ENCODE results near the gene CD3E.
"Not testable (repeated sequence)": the region's sequence is repeated elsewhere in the genome, so short reads cannot be mapped to it uniquely, and the experiment has no call there.

CD3E gene

GRCh38 chr11:118308995-118309528 lies 4.5 kb downstream of the CD3E start:
- not testable (repeated sequence) for DNase-seq (ENCODE audit: low read depth, low spot score); H3K4me1 ChIP-seq (ENCODE audit: control insufficient read depth, insufficient read depth, low read length); H3K36me3 ChIP-seq (ENCODE audit: control insufficient read depth, insufficient read depth, low read length); H3K4me3 ChIP-seq (ENCODE audit: low read length); H3K27me3 ChIP-seq (ENCODE audit: control insufficient read depth, insufficient read depth, low read length); H3K9me3 ChIP-seq (ENCODE audit: control insufficient read depth, insufficient read depth, low read length); H3K27ac ChIP-seq (ENCODE audit: low read length)
- no CpG with 5 or more reads among the region's 5 CpGs for WGBS (ENCODE audit: insufficient coverage, insufficient read length)

GRCh38 chr11:118310271-118310670 lies 5.7 kb downstream of the CD3E start:
- Histone ChIP-seq H3K27me3 (ENCODE audit: control insufficient read depth, insufficient read depth, low read length) (no peaks in the 10 kb centered on the region), H3K4me1 (ENCODE audit: control insufficient read depth, insufficient read depth, low read length) (no peaks in the 10 kb centered on the region; the same call in 1 of the 2 replicates), H3K4me3 (ENCODE audit: low read length) (no peak overlapping the region), H3K36me3 (ENCODE audit: control insufficient read depth, insufficient read depth, low read length) (no peaks in the 10 kb centered on the region), H3K9me3 (ENCODE audit: control insufficient read depth, insufficient read depth, low read length) (no peaks in the 10 kb centered on the region), H3K27ac (ENCODE audit: low read length) (no peak overlapping the region)
- no CpG with 5 or more reads among the region's 3 CpGs for WGBS (ENCODE audit: insufficient coverage, insufficient read length)
- no peak for DNase-seq (ENCODE audit: low read depth, low spot score)

GRCh38 chr11:118310781-118311485 lies 6.4 kb downstream of the CD3E start:
- no peak overlapping the region for H3K27ac ChIP-seq (ENCODE audit: low read length)
- no peak for DNase-seq (ENCODE audit: low read depth, low spot score)
- no peaks in the 10 kb centered on the region for H3K9me3 ChIP-seq (ENCODE audit: control insufficient read depth, insufficient read depth, low read length)
- H3K4me1 ChIP-seq (ENCODE audit: control insufficient read depth, insufficient read depth, low read length), result peaks cover 1% of the 10 kb centered on the region; the same call in 1 of the 2 replicates
- H3K4me3 ChIP-seq (ENCODE audit: low read length), result no peak overlapping the region
- WGBS (ENCODE audit: insufficient coverage, insufficient read length), result no CpG with 5 or more reads among the region's 3 CpGs
- no peaks in the 10 kb centered on the region for H3K27me3 ChIP-seq (ENCODE audit: control insufficient read depth, insufficient read depth, low read length)
- no peaks in the 10 kb centered on the region for H3K36me3 ChIP-seq (ENCODE audit: control insufficient read depth, insufficient read depth, low read length)

GRCh38 chr11:118311518-118311917 lies 7.0 kb downstream of the CD3E start:
- Histone ChIP-seq H3K36me3 (ENCODE audit: control insufficient read depth, insufficient read depth, low read length) (no peaks in the 10 kb centered on the region), H3K9me3 (ENCODE audit: control insufficient read depth, insufficient read depth, low read length) (no peaks in the 10 kb centered on the region), H3K27me3 (ENCODE audit: control insufficient read depth, insufficient read depth, low read length) (no peaks in the 10 kb centered on the region), H3K4me1 (ENCODE audit: control insufficient read depth, insufficient read depth, low read length) (peaks cover 3% of the 10 kb centered on the region; the same call in 1 of the 2 replicates), H3K4me3 (ENCODE audit: low read length) (no peak overlapping the region), H3K27ac (ENCODE audit: low read length) (no peak overlapping the region)
- DNase-seq (ENCODE audit: low read depth, low spot score), result no peak
- WGBS (ENCODE audit: insufficient coverage, insufficient read length), result no CpG with 5 or more reads among the region's 4 CpGs

- peaks cover 5% of the 10 kb centered on the region; the same call in 1 of the 2 replicates for H3K4me1 ChIP-seq (ENCODE audit: control insufficient read depth, insufficient read depth, low read length)
Measured at GRCh38 chr11:118312328-118312727, 7.8 kb downstream of the CD3E start.

GRCh38 chr11:118313242-118313641 lies 8.7 kb downstream of the CD3E start:
- H3K4me1 ChIP-seq (ENCODE audit: control insufficient read depth, insufficient read depth, low read length), result peaks cover 5% of the 10 kb centered on the region; the same call in 1 of the 2 replicates
- no CpG with 5 or more reads among the region's 4 CpGs for WGBS (ENCODE audit: insufficient coverage, insufficient read length)
- H3K27me3 ChIP-seq (ENCODE audit: control insufficient read depth, insufficient read depth, low read length), result no peaks in the 10 kb centered on the region
- no peak for DNase-seq (ENCODE audit: low read depth, low spot score)
- no peak overlapping the region for H3K4me3 ChIP-seq (ENCODE audit: low read length)
- H3K27ac ChIP-seq (ENCODE audit: low read length), result no peak overlapping the region
- no peaks in the 10 kb centered on the region for H3K9me3 ChIP-seq (ENCODE audit: control insufficient read depth, insufficient read depth, low read length)
- H3K36me3 ChIP-seq (ENCODE audit: control insufficient read depth, insufficient read depth, low read length), result no peaks in the 10 kb centered on the region

More at GRCh38 chr11:118312328-118312727, 7.8 kb downstream of the CD3E start:
- Histone ChIP-seq H3K36me3 (ENCODE audit: control insufficient read depth, insufficient read depth, low read length) (no peaks in the 10 kb centered on the region), H3K9me3 (ENCODE audit: control insufficient read depth, insufficient read depth, low read length) (no peaks in the 10 kb centered on the region), H3K4me3 (ENCODE audit: low read length) (no peak overlapping the region), H3K27me3 (ENCODE audit: control insufficient read depth, insufficient read depth, low read length) (no peaks in the 10 kb centered on the region), H3K27ac (ENCODE audit: low read length) (no peak overlapping the region)
- no peak for DNase-seq (ENCODE audit: low read depth, low spot score)
- WGBS (ENCODE audit: insufficient coverage, insufficient read length), result no CpG with 5 or more reads among the region's 2 CpGs

- Histone ChIP-seq H3K4me1 (ENCODE audit: control insufficient read depth, insufficient read depth, low read length) (peaks cover 5% of the 10 kb centered on the region; the same call in 1 of the 2 replicates), H3K36me3 (ENCODE audit: control insufficient read depth, insufficient read depth, low read length) (no peaks in the 10 kb centered on the region), H3K4me3 (ENCODE audit: low read length) (no peak overlapping the region), H3K27ac (ENCODE audit: low read length) (no peak overlapping the region), H3K9me3 (ENCODE audit: control insufficient read depth, insufficient read depth, low read length) (no peaks in the 10 kb centered on the region), H3K27me3 (ENCODE audit: control insufficient read depth, insufficient read depth, low read length) (no peaks in the 10 kb centered on the region)
- DNase-seq (ENCODE audit: low read depth, low spot score), result no peak
- no CpG with 5 or more reads among the region's 7 CpGs for WGBS (ENCODE audit: insufficient coverage, insufficient read length)
Measured at GRCh38 chr11:118314988-118315411, 10.5 kb downstream of the CD3E start.

GRCh38 chr11:118318124-118318523 lies 13.6 kb downstream of the CD3E start:
- WGBS (ENCODE audit: insufficient coverage, insufficient read length), result no CpG with 5 or more reads among the region's 4 CpGs
- DNase-seq (ENCODE audit: low read depth, low spot score), result no peak
- Histone ChIP-seq H3K4me3 (ENCODE audit: low read length) (no peak overlapping the region), H3K27me3 (ENCODE audit: control insufficient read depth, insufficient read depth, low read length) (no peaks in the 10 kb centered on the region), H3K27ac (ENCODE audit: low read length) (no peak overlapping the region), H3K36me3 (ENCODE audit: control insufficient read depth, insufficient read depth, low read length) (no peaks in the 10 kb centered on the region), H3K9me3 (ENCODE audit: control insufficient read depth, insufficient read depth, low read length) (no peaks in the 10 kb centered on the region), H3K4me1 (ENCODE audit: control insufficient read depth, insufficient read depth, low read length) (peaks cover 6% of the 10 kb centered on the region; the same call in 1 of the 2 replicates)

GRCh38 chr11:118318581-118319336 lies 14.2 kb downstream of the CD3E start:
- no CpG with 5 or more reads among the region's 11 CpGs for WGBS (ENCODE audit: insufficient coverage, insufficient read length)
- no peaks in the 10 kb centered on the region for H3K36me3 ChIP-seq (ENCODE audit: control insufficient read depth, insufficient read depth, low read length)
- no peak for DNase-seq (ENCODE audit: low read depth, low spot score)
- H3K9me3 ChIP-seq (ENCODE audit: control insufficient read depth, insufficient read depth, low read length), result no peaks in the 10 kb centered on the region
- H3K4me3 ChIP-seq (ENCODE audit: low read length), result no peak overlapping the region
- peaks cover 6% of the 10 kb centered on the region; the same call in 1 of the 2 replicates for H3K4me1 ChIP-seq (ENCODE audit: control insufficient read depth, insufficient read depth, low read length)
- no peak overlapping the region for H3K27ac ChIP-seq (ENCODE audit: low read length)
- no peaks in the 10 kb centered on the region for H3K27me3 ChIP-seq (ENCODE audit: control insufficient read depth, insufficient read depth, low read length)

GRCh38 chr11:118319337-118319707 lies 14.8 kb downstream of the CD3E start:
- Histone ChIP-seq H3K4me1 (ENCODE audit: control insufficient read depth, insufficient read depth, low read length) (peaks cover 6% of the 10 kb centered on the region; the same call in 1 of the 2 replicates), H3K9me3 (ENCODE audit: control insufficient read depth, insufficient read depth, low read length) (no peaks in the 10 kb centered on the region), H3K27me3 (ENCODE audit: control insufficient read depth, insufficient read depth, low read length) (no peaks in the 10 kb centered on the region), H3K36me3 (ENCODE audit: control insufficient read depth, insufficient read depth, low read length) (no peaks in the 10 kb centered on the region), H3K4me3 (ENCODE audit: low read length) (no peak overlapping the region), H3K27ac (ENCODE audit: low read length) (no peak overlapping the region)
- no CpG with 5 or more reads among the region's 1 CpG for WGBS (ENCODE audit: insufficient coverage, insufficient read length)
- DNase-seq (ENCODE audit: low read depth, low spot score), result no peak
